Renal cortex interstitium (tissue), 11 donors: ENCODE data around the gene SIM2. TPM values are rescaled to one million over a fixed set of nuclear protein-coding genes. Genes with fewer than 3 reads are reported as not detected.

Experiments
- DNase-seq, 11 donors: peaks; one replicate each; pipeline ENCODE4 v3.0.0-alpha.2; 2013; ENCODE audit warnings: low read depth in 9 of 11, low spot score in 4 of 11; ENCODE audit errors: extremely low read depth in 1 of 11
- polyA plus RNA-seq, 3 donors: library from polyadenylated mRNA; unstranded; fragments of 120-200 nt; gene quantifications; one replicate each; pipeline ENCODE4 v1.2.1, GENCODE V29; 2013; ENCODE audit not compliant: insufficient read length in 3 of 3

The SIM2 gene
- polyA plus RNA-seq, 3 donors: 20.6 to 33.7 (median 27.9) TPM

- DNase-seq: no peak
Measured at GRCh38 chr21:36697060-36697850, 1.7 kb upstream of the SIM2 start.

- no peak for DNase-seq
Measured at GRCh38 chr21:36697851-36698384, 997 bp upstream of the SIM2 start.

- no peak for DNase-seq
Measured at GRCh38 chr21:36698385-36698980, 432 bp upstream of the SIM2 start.

GRCh38 chr21:36699546-36700294 lies 805 bp downstream of the SIM2 start:
- DNase-seq: no peak

- no peak for DNase-seq
Measured at GRCh38 chr21:36700295-36700970, 1.5 kb downstream of the SIM2 start.

- DNase-seq: no peak
Measured at GRCh38 chr21:36700971-36701755, 2.2 kb downstream of the SIM2 start.

GRCh38 chr21:36701756-36702621 lies 3.1 kb downstream of the SIM2 start:
- no peak for DNase-seq

GRCh38 chr21:36702622-36702968 lies 3.7 kb downstream of the SIM2 start:
- DNase-seq: no peak

GRCh38 chr21:36703123-36703522 lies 4.2 kb downstream of the SIM2 start:
- no peak for DNase-seq

- DNase-seq: no peak
Measured at GRCh38 chr21:36703626-36704280, 4.8 kb downstream of the SIM2 start.

GRCh38 chr21:36704281-36704957 lies 5.5 kb downstream of the SIM2 start:
- DNase-seq: no peak

GRCh38 chr21:36704958-36705678 lies 6.2 kb downstream of the SIM2 start:
- DNase-seq: no peak

- DNase-seq: no peak
Measured at GRCh38 chr21:36705679-36706481, 7.0 kb downstream of the SIM2 start.

- no peak for DNase-seq
Measured at GRCh38 chr21:36706482-36706852, 7.6 kb downstream of the SIM2 start.

- no peak for DNase-seq
Measured at GRCh38 chr21:36706951-36707762, 8.2 kb downstream of the SIM2 start.
